GM19328 (cell line): ENCODE measurements around the gene OR51D1.

ENCODE experiments used
- ATAC-seq: cut with Tn5 transposase; IDR thresholded peaks from one replicate; pipeline ENCODE4 v1.9.1; 2021; ENCODE audit warnings: mild to moderate bottlenecking, moderate library complexity; ENCODE audit not compliant: unreplicated experiment

The OR51D1 gene

GRCh38 chr11:4636962-4637661 is at the start of gene OR51D1:
Gene OR51D1 (plus strand): TSS chr11:4637477. CDS start chr11:4639791, 2,314 bp downstream.
- ATAC-seq, result peak; percentile 96

- no peak for ATAC-seq
These were observed 48.3 kb upstream of the OR51D1 start for GRCh38 chr11:4589017-4589416.

GRCh38 chr11:4593739-4594138 is 43.5 kb upstream of the OR51D1 start, which contains the start of gene OR52I1:
Gene OR52I1 (plus strand): TSS chr11:4594039. CDS start chr11:4594039, 0 bp downstream.
- no peak for ATAC-seq

- no peak for ATAC-seq
These were observed 32.2 kb upstream of the OR51D1 start for GRCh38 chr11:4605057-4605456.

- ATAC-seq, result no peak
These were observed 30.9 kb upstream of the OR51D1 start for GRCh38 chr11:4606231-4607015.

GRCh38 chr11:4607096-4607495 is 30.2 kb upstream of the OR51D1 start:
- no peak for ATAC-seq

- ATAC-seq, result peak; percentile 100
These were observed 29.3 kb upstream of the OR51D1 start, which contains the start of gene TRIM68 for GRCh38 chr11:4607781-4608666. Gene TRIM68 (minus strand): TSS chr11:4608231. CDS start chr11:4605504, 2,727 bp downstream.

- no peak for ATAC-seq
These were observed 26.9 kb upstream of the OR51D1 start for GRCh38 chr11:4610258-4610935.

GRCh38 chr11:4611986-4612385 is 25.3 kb upstream of the OR51D1 start:
- ATAC-seq, result no peak

- no peak for ATAC-seq
These were observed 21.3 kb upstream of the OR51D1 start for GRCh38 chr11:4615856-4616444.

GRCh38 chr11:4619514-4619913 is 17.8 kb upstream of the OR51D1 start:
- ATAC-seq, result no peak

- ATAC-seq, result no peak
These were observed 10.8 kb upstream of the OR51D1 start for GRCh38 chr11:4626207-4627099.

GRCh38 chr11:4636136-4636535 is 1.1 kb upstream of the OR51D1 start:
- ATAC-seq, result no peak

GRCh38 chr11:4637662-4638047 is 378 bp downstream of the OR51D1 start:
- no peak for ATAC-seq

- ATAC-seq, result no peak
These were observed 2.7 kb downstream of the OR51D1 start for GRCh38 chr11:4639931-4640330.

- ATAC-seq, result no peak
These were observed 4.2 kb downstream of the OR51D1 start for GRCh38 chr11:4641501-4641900.

GRCh38 chr11:4642043-4642442 is 4.8 kb downstream of the OR51D1 start:
- no peak for ATAC-seq

- no peak for ATAC-seq
These were observed 5.8 kb downstream of the OR51D1 start for GRCh38 chr11:4643076-4643475.

GRCh38 chr11:4643682-4644081 is 6.4 kb downstream of the OR51D1 start, which contains the start of gene OR51E1:
Gene OR51E1 (plus strand): TSS chr11:4643982. CDS start chr11:4652527, 8,545 bp downstream.
- ATAC-seq, result no peak
